OCI-LY7 (cell line): ENCODE measurements around the gene STX8. TPM values are rescaled to one million over a fixed set of nuclear protein-coding genes. Genes with fewer than 3 reads are reported as not detected.

ENCODE experiments used
- BruUV-seq: library from RNA; stranded (reverse); fragments of 400-500 nt; replicated peaks from 2 replicates; lab custom pipeline; 2021; lab: Mats Ljungman, UMichigan
- CTCF ChIA-PET: fragments of 300-600 bp; sonication (Branson Sonifier 250); formaldehyde crosslinking; loops from one replicate; lab custom pipeline; 2022; ENCODE audit warnings: antibody characterized with exemption; ENCODE audit not compliant: unreplicated experiment; lab: Charles Lee
- POLR2A ChIA-PET: fragments of 300-600 bp; sonication (Branson Sonifier 250); formaldehyde crosslinking; loops from one replicate; lab custom pipeline; 2022; ENCODE audit warnings: antibody characterized with exemption; lab: Charles Lee
- DNase-seq: peaks from one replicate; pipeline ENCODE4 v3.0.0-alpha.2; 2015; ENCODE audit warnings: low spot score
- H2AFZ ChIP-seq: fragments of 200-600 bp; sonication (generic), shearing (Covaris generic); 2 replicates; pipeline ENCODE4 v1.6.1; 2014; ENCODE audit warnings: mild to moderate bottlenecking, antibody characterized with exemption, low read length, moderate library complexity
- H3K27ac ChIP-seq: fragments of 200-600 bp; sonication (generic); 2 replicates; pipeline ENCODE4 v1.5.1; 2014; ENCODE audit warnings: mixed run types, low read depth, mild to moderate bottlenecking, moderate library complexity, low read length, inconsistent platforms; ENCODE audit not compliant: poor library complexity, severe bottlenecking
- H3K36me3 ChIP-seq: fragments of 200-600 bp; sonication (generic); 2 replicates; pipeline ENCODE4 v1.6.1; 2014; ENCODE audit warnings: mild to moderate bottlenecking, antibody characterized with exemption, low read length, moderate library complexity, mixed read lengths; ENCODE audit not compliant: insufficient read depth
- H3K4me1 ChIP-seq: fragments of 200-600 bp; sonication (generic); 2 replicates; pipeline ENCODE4 v1.5.1; 2014; ENCODE audit warnings: mild to moderate bottlenecking, low read length; ENCODE audit not compliant: insufficient read depth, poor library complexity, severe bottlenecking
- H3K4me2 ChIP-seq: fragments of 200-600 bp; sonication (generic); 2 replicates; pipeline ENCODE4 v1.6.1; 2014; ENCODE audit warnings: mild to moderate bottlenecking, low read length
- H3K4me3 ChIP-seq: fragments of 200-600 bp; sonication (generic); 2 replicates; pipeline ENCODE4 v1.5.1; 2014; ENCODE audit warnings: mild to moderate bottlenecking, low read depth, low read length; ENCODE audit not compliant: poor library complexity, severe bottlenecking
- H3K79me2 ChIP-seq: fragments of 200-600 bp; sonication (generic); 2 replicates; pipeline ENCODE4 v1.6.1; 2016; ENCODE audit warnings: low read depth, mild to moderate bottlenecking, low read length, moderate library complexity, mixed read lengths; ENCODE audit not compliant: insufficient read depth
- H3K9me2 ChIP-seq: fragments of 200-600 bp; sonication (generic); 2 replicates; pipeline ENCODE4 v1.6.1; 2016; ENCODE audit warnings: mild to moderate bottlenecking, low read length, mixed read lengths; ENCODE audit not compliant: insufficient read depth
- H3K9me3 ChIP-seq: fragments of 200-600 bp; sonication (generic); 2 replicates; pipeline ENCODE4 v1.6.1; 2014; ENCODE audit warnings: mild to moderate bottlenecking, mixed run types, low read length, mixed read lengths
- H4K20me1 ChIP-seq: fragments of 200-600 bp; sonication (generic); 2 replicates; pipeline ENCODE4 v1.6.1; 2014; ENCODE audit warnings: mild to moderate bottlenecking, antibody characterized with exemption, low read length, moderate library complexity, mixed read lengths; ENCODE audit not compliant: insufficient read depth
- EZH2phosphoT487 ChIP-seq: fragments of 200-600 bp; sonication (generic); IDR thresholded peaks from 2 replicates; pipeline ENCODE4 v1.6.1; 2018; ENCODE audit warnings: low read depth, borderline replicate concordance, mild to moderate bottlenecking, mixed run types, antibody characterized with exemption, low read length, moderate library complexity, mixed read lengths
- intact Hi-C: fragments of 100-400 bp; cut with micrococcal nuclease; formaldehyde crosslinking; loops from one replicate; pipeline ENCODE4 v1.10.0; 2022; ENCODE audit not compliant: unreplicated experiment
- total RNA-seq, 2 experiments: library from RNA; depleted of rRNA in 1 of 2; stranded (reverse); fragments of >200 nt in 1 of 2; shearing (Covaris generic) in 1 of 2; gene quantifications; 2 replicates each; pipeline ENCODE4 v1.2.3, GENCODE V29; 2014 to 2022
- TF ChIP-seq, protein P1 (sequence below): fragments of 200-600 bp; sonication (generic); conservative IDR thresholded peaks from 2 replicates; pipeline ENCODE4 v1.5.1; 2014; ENCODE audit warnings: mild to moderate bottlenecking, antibody characterized with exemption, low read length, moderate library complexity, mixed read lengths

STX8 gene
- total RNA-seq, 2 experiments from 2014 or later, result 56.7 to 69.0 TPM

DNA sequence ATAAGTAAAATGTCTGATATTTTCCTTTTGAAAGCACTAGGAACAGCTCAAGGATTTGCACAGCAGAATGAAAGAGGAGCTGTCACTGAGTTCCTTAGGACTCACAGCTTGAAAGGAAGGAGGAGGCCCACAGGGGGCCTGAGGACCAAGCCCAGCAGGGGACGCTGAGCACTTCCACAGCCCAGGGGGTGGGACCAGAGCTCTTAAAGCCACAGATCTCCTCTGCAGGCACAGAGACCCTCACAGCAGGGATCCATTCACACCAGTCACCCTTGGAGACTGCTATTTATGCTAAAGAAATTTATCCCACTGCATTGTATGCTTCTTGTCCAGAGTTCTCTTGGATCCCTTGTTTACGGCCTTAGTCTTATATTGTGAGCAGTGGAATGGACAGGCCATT is 253.3 kb downstream of the STX8 start:
- POLR2A ChIA-PET, result interaction anchor here (0.6 kb wide), 1 partner anchor 129 kb away, joined by 3 read pairs; no protein-coding TSS in a partner anchor
- no TSS peak for BruUV-seq

DNA sequence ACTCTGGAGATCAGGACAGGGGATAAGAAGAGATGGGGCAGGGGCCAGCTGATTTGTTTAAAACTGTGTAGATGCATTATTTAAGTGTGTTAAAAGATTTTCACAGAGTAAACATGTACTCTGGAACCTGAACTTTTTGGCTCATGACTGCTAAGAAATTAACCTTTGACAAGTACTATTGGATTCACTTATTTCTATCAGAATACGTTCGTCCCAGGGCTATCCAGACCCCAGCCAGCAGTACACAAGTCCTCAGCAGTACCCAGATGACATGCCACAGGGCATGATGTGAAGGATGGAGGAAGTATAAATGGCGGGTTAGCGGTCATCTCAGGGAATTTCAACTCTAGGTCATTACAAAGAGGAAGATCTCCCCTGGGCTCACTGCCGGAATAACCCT is 253.7 kb downstream of the STX8 start:
- ChIA-PET POLR2A (no interaction called here), CTCF (no interaction called here)
- Histone ChIP-seq H3K79me2 (no peaks in the 10 kb centered on the region), H3K9me2 (no peaks in the 10 kb centered on the region), H3K4me2 (no peak overlapping the region), H3K4me1 (no peaks in the 10 kb centered on the region), H3K4me3 (no peak overlapping the region), H3K9me3 (0 out of 2 replicates have a peak, but pooled peaks cover 7% of the 10 kb centered on the region), H3K36me3 (no peaks in the 10 kb centered on the region), H3K27ac (no peak overlapping the region), H2AFZ (no peak overlapping the region), H4K20me1 (no peaks in the 10 kb centered on the region)
- TF ChIP-seq, protein P1, sequence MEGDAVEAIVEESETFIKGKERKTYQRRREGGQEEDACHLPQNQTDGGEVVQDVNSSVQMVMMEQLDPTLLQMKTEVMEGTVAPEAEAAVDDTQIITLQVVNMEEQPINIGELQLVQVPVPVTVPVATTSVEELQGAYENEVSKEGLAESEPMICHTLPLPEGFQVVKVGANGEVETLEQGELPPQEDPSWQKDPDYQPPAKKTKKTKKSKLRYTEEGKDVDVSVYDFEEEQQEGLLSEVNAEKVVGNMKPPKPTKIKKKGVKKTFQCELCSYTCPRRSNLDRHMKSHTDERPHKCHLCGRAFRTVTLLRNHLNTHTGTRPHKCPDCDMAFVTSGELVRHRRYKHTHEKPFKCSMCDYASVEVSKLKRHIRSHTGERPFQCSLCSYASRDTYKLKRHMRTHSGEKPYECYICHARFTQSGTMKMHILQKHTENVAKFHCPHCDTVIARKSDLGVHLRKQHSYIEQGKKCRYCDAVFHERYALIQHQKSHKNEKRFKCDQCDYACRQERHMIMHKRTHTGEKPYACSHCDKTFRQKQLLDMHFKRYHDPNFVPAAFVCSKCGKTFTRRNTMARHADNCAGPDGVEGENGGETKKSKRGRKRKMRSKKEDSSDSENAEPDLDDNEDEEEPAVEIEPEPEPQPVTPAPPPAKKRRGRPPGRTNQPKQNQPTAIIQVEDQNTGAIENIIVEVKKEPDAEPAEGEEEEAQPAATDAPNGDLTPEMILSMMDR, result no peak
- TF ChIP-seq EZH2phosphoT487, result no peak
- DNase-seq, result no peak
- intact Hi-C loops, result no loop called here
- no TSS peak for BruUV-seq

More for the DNA sequence above, 253.3 kb downstream of the STX8 start:
- Histone ChIP-seq H3K4me1 (no peaks in the 10 kb centered on the region), H3K27ac (no peak overlapping the region), H3K79me2 (no peaks in the 10 kb centered on the region), H3K4me3 (no peak overlapping the region), H4K20me1 (no peaks in the 10 kb centered on the region), H3K9me3 (0 out of 2 replicates have a peak, but pooled peaks cover 7% of the 10 kb centered on the region), H3K9me2 (no peaks in the 10 kb centered on the region), H3K4me2 (no peak overlapping the region), H2AFZ (no peak overlapping the region), H3K36me3 (no peaks in the 10 kb centered on the region)
- no peak for TF ChIP-seq EZH2phosphoT487
- TF ChIP-seq, protein P1, result no peak
- intact Hi-C loops, result no loop called here
- CTCF ChIA-PET, result no interaction called here
- no peak for DNase-seq

DNA sequence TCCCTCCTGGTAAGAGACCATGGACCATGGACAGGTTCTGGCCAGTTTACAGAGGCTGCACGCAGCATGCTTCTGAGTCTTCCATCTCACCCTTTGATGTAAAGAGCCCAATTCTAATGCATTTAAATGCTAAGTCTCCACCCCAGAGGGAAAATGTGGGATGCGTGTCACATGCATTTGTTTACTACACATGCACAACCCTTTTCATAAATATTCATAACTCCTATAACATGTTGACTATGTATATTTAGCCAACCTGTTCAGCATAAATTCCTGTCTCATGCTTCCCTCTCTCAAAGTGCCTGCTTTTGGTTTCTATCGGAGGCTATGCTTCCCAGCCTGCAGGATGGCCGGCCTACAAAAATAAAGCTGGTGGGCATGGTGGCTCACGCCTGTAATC is 260.3 kb downstream of the STX8 start:
- Histone ChIP-seq H3K4me2 (no peak overlapping the region), H2AFZ (no peak overlapping the region), H3K27ac (no peak overlapping the region), H3K36me3 (no peaks in the 10 kb centered on the region), H3K4me1 (no peaks in the 10 kb centered on the region), H4K20me1 (no peaks in the 10 kb centered on the region), H3K4me3 (no peak overlapping the region), H3K9me3 (0 out of 2 replicates have a peak, but pooled peaks cover 7% of the 10 kb centered on the region), H3K9me2 (no peaks in the 10 kb centered on the region), H3K79me2 (no peaks in the 10 kb centered on the region)
- intact Hi-C loops, result no loop called here
- no peak for TF ChIP-seq EZH2phosphoT487
- TF ChIP-seq, protein P1, result no peak
- BruUV-seq, result no TSS peak
- CTCF ChIA-PET, result no interaction called here
- DNase-seq, result no peak
- POLR2A ChIA-PET, result interaction anchor here (0.7 kb wide), 1 partner anchor 646 kb away, joined by 3 read pairs; no protein-coding TSS in a partner anchor
